ENCODE results near the gene CD9. TPM values are rescaled to one million over a fixed set of nuclear protein-coding genes. Genes with fewer than 3 reads are reported as not detected.

The CD9 gene
- total and polyA plus RNA-seq, 2 of the 8 experiments (the other 6 are each of a cell fraction or from before 2014, with no cell fraction given) = 168 to 319 TPM

DNA sequence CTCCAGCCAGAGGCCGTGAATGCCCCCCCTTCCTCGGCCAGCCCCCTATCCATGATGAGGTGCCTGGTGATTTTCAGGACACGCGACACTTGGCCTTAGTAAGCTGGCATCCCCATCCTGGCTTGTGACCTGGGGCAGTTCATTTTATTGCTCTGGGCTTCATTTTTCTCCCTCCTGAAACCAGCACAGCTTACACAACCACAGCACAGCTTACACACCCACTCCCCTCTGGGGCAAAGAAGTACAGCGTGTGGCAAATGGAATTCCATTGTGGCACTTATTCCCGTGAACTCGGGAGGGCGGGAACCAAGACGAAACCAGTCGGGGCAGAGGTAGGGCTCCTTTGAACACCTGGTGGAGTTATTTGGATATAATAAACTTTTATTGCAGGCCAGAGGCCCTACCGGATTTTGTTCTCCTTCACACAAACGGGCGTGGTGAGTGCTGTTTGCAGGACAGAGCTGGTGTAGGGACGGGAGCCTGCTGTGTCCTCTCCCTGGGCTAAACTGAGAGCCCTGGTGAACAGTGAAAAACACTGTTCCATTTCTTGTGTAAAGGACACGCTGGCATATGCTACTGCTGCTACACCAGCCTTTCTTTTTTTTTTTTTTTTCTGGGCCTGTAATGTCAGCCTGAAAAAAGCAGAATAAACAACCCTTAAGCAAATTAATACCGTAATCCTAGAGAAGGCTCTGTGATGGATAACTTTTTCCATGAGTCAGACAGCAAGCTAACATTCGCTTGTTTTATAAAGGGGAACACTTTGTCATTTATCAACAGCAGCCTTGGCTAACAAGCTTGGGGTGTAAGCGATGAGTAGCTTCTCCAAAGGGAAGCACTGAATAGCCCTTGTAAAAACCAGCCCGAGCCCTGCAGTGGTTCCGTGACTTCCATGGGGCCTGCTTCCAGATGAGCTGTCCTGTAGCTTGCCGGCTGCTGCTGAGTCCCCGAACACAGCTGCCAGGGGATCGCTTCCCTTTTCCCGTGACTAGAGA is 29.3 kb downstream of the CD9 start:
- H2AK5ac ChIP-seq (ENCODE audit: low read depth, low read length) = no peak overlapping the region
- no peak overlapping the region for H2BK15ac ChIP-seq (ENCODE audit: low read length)
- no peak overlapping the region for H3K4me3 ChIP-seq (ENCODE audit: extremely low read depth in 1 of 4, insufficient read depth in 2 of 4, low read depth in 3 of 4, low read length in 4 of 4)
- no peak overlapping the region for H2BK5ac ChIP-seq (ENCODE audit: low read depth, low read length)
- H3K56ac ChIP-seq (replicated peaks; ENCODE audit: insufficient read length, low read depth, low read length) = no peak overlapping the region
- TF ChIP-seq NANOG (IDR thresholded peaks at IDR 0.05; ENCODE audit: insufficient read depth, low read depth, low read length, poor library complexity, severe bottlenecking) (no peak), YY1 (IDR thresholded peaks at IDR 0.05; ENCODE audit: low read depth, low read length) (no peak), RFX5 (IDR thresholded peaks at IDR 0.05; ENCODE audit: borderline replicate concordance, low read depth, low read length) (no peak)
- H3K4me1 ChIP-seq (replicated peaks in 1 of 4; ENCODE audit: control insufficient read depth in 3 of 4, insufficient read depth in 4 of 4, low read length in 3 of 4) = peaks cover 0 to 7% (median 4%) of the 10 kb centered on the region in 4 experiments; a peak in 6 of 7 replicates
- H3K23ac ChIP-seq (ENCODE audit: insufficient read length) = no peak overlapping the region
- no peaks in the 10 kb centered on the region for H3K23me2 ChIP-seq (ENCODE audit: low read depth, low read length)
- H3K9me3 ChIP-seq (ENCODE audit: insufficient read depth in 2 of 2, low read depth in 1 of 2, low read length in 1 of 2) = no peaks in the 10 kb centered on the region
- H3K4ac ChIP-seq (replicated peaks; ENCODE audit: insufficient read length, low read depth, low read length) = no peak overlapping the region
- no peak for FAIRE-seq
- DNase-seq (ENCODE audit: low read depth in 1 of 2, low spot score in 2 of 2) = no peak
- no peak overlapping the region for H2BK20ac ChIP-seq (ENCODE audit: low read length)
- 88% methylated on average over 23 of the region's 24 CpGs; no CpG with 5 or more reads in 1 of the 2 experiments for whole genome bisulfite sequencing, 2 experiments (ENCODE audit: extremely low coverage in 1 of 2, insufficient coverage in 1 of 2, insufficient read length in 1 of 2, insufficient replicate concordance in 2 of 2, low coverage in 1 of 2, low lambda C conversion rate in 2 of 2, missing lambda C conversion rate in 1 of 2)
- no peak overlapping the region for H4K5ac ChIP-seq (ENCODE audit: insufficient read length, low read depth, low read length)
- H3K14ac ChIP-seq (ENCODE audit: insufficient read length) = no peak overlapping the region
- no peak overlapping the region for H2BK12ac ChIP-seq (ENCODE audit: low read depth, low read length)
- ChIA-PET CTCF (ENCODE audit: partially characterized antibody) (interaction anchor here (0.7 to 7.7 kb wide), 18 partner anchors 9 to 371 kb away, joined by 3 to 40 read pairs (median 4); partner anchors contain the start of gene CD9), POLR2A (ENCODE audit: partially characterized antibody) (interaction anchor here (0.6 to 9.3 kb wide), 9 partner anchors 8 to 164 kb away, joined by 3 to 51 read pairs (median 5); no protein-coding TSS in a partner anchor)
- H3K18ac ChIP-seq (ENCODE audit: extremely low read depth, low read length) = no peak overlapping the region
- no peak overlapping the region; a peak in 3 of 7 replicates for H3K9ac ChIP-seq (replicated peaks in 1 of 4; ENCODE audit: extremely low read depth in 1 of 4, low read depth in 3 of 4, low read length in 3 of 4)
- H4K91ac ChIP-seq (replicated peaks; ENCODE audit: insufficient read length, low read length) = no peak overlapping the region
- H3K79me1 ChIP-seq (ENCODE audit: low read depth, low read length) = peaks cover 15% of the 10 kb centered on the region
- H2AFZ ChIP-seq (ENCODE audit: low read length) = no peak overlapping the region
- no peak overlapping the region for H3K4me2 ChIP-seq (ENCODE audit: insufficient read depth in 1 of 2, low read depth in 2 of 2, low read length in 2 of 2)
- no peak overlapping the region; the same call in 1 of the 2 replicates for H3K27ac ChIP-seq (ENCODE audit: low read depth, low read length)
- H3K79me2 ChIP-seq (ENCODE audit: control insufficient read depth in 1 of 2, insufficient read depth in 2 of 2, low read length in 2 of 2) = peaks cover 0 to 42% of the 10 kb centered on the region in 2 experiments; a peak in 2 of 4 replicates
- H4K20me1 ChIP-seq (replicated peaks in 1 of 2; ENCODE audit: control insufficient read depth in 1 of 2, insufficient read depth in 2 of 2, low read length in 2 of 2) = peaks cover 4 to 6% of the 10 kb centered on the region in 2 experiments
- H3K27me3 ChIP-seq (replicated peaks in 1 of 4; ENCODE audit: control insufficient read depth in 3 of 4, extremely low read depth in 1 of 4, insufficient read depth in 3 of 4, low read length in 3 of 4) = no peaks in the 10 kb centered on the region
- peaks cover 11 to 44% (median 19%) of the 10 kb centered on the region in 4 experiments for H3K36me3 ChIP-seq (ENCODE audit: control insufficient read depth in 2 of 4, insufficient read depth in 4 of 4, low read length in 3 of 4)
- peak overlapping the region; percentile 53 for H4K8ac ChIP-seq (ENCODE audit: extremely low read depth, insufficient read depth, low read length)
- H2BK120ac ChIP-seq (replicated peaks; ENCODE audit: low read depth, low read length) = no peak overlapping the region

Measured in H1 (cell line).